ENCODE results near the gene BCAS2.

BCAS2 gene

DNA sequence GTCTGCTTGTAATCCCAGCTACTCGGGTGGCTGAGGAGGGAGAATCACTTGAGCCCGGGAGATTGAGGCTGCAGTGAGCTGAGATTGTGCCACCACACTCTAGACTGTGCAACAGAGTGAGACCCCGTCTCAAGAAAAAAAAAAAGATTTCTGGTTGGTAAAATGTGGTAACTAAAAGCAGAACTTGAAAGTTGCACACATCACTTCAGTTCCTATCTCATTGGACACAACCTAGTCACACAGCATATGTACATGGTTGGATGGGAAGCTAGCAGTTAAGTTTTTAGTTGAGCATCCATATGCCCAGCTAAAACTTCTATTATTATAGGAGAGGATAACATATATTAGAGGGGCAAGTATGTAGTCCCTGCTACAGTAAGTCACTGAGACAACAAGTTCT lies 22.1 kb downstream of the BCAS2 start:
- DNase-seq (ENCODE audit: low read depth, low spot score) = no peak

GRCh38 chr1:114558544-114558943 lies 22.9 kb downstream of the BCAS2 start:
- DNase-seq (ENCODE audit: low read depth, low spot score) = no peak

DNA sequence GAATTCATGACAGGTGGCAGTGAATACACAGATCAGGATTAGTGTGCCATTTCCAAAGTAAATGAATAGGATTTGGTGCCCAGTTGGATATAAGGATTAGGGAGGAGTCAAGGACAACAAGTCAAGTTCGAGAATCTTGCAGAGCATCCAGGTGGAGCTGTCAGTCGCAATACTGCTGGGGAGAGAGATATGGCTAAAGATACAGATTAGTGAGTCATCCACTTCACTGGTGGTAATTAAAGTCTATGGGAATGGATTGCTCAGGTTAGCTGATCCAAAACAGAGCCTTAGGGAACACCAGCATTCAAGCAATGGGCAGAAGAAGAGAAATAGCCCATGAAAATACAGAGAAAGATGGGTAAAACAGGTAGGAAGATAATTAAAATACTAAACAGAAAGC lies 26.8 kb downstream of the BCAS2 start:
- DNase-seq (ENCODE audit: low read depth, low spot score) = no peak

- DNase-seq (ENCODE audit: low read depth, low spot score) = no peak
Measured at GRCh38 chr1:114552106-114552639, 29.2 kb downstream of the BCAS2 start.

- no peak for DNase-seq (ENCODE audit: low read depth, low spot score)
Measured at GRCh38 chr1:114551400-114551799, 30.0 kb downstream of the BCAS2 start.

GRCh38 chr1:114550336-114550735 lies 31.1 kb downstream of the BCAS2 start:
- DNase-seq (ENCODE audit: low read depth, low spot score) = no peak

DNA sequence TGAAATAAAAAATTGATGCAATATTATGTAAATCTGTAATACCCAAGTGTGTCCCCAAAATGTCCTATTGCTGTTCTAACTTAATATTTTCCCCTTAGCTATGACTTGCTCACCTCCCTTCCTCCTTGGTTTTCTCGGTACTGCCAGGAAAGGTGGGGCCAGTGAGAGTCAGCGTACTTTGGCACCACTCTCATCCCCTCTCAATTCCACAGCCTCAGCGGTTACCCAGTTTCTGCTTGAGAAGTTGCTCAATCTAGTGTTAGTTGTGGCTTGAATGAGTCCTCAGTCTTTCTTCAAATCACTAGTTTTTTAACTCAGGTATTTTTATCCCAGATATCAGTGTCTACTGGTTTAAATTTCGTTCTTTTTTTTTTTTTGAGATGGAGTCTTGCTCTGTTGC lies 32.3 kb downstream of the BCAS2 start:
- DNase-seq (ENCODE audit: low read depth, low spot score) = no peak

GRCh38 chr1:114547076-114547475 lies 34.3 kb downstream of the BCAS2 start:
- no peak for DNase-seq (ENCODE audit: low read depth, low spot score)

DNA sequence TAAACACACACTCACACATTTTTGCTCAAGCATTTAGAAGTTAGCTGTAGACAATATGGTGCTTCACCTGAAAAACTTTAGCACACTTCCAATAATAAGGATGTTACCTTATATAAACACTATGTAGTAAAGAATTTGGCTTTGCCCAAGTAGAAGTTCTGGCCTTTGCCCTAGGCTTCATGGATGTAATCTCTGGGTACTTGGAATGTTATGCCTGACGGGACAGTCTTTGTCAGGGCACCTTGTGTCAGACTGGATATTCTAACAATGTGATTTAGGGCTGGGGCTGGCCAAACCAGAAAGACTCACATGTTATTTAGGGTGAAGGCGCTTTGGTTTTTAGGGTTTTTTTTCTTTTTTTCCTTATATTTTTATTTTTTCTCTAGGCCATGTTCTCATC lies 35.6 kb downstream of the BCAS2 start:
- no peak for DNase-seq (ENCODE audit: low read depth, low spot score)

DNA sequence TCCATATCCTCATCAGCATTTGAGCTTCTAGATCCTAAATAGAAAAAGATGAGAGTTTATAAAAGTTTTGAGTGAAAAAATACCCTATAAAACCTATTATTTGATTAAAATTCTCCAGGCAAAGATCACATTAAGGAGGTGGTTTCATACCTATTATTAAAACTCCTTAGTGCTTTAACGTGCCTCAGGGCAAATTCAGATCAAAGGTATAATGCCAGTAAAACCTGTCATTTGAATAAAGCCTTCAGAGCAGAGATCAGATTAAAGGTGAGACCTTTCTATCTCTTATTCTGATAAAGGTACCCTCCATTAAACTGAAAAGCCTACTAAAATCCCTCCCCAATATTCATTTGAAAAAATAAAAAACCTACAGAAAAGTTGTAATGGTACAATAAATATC lies 36.1 kb downstream of the BCAS2 start:
- DNase-seq (ENCODE audit: low read depth, low spot score) = no peak

DNA sequence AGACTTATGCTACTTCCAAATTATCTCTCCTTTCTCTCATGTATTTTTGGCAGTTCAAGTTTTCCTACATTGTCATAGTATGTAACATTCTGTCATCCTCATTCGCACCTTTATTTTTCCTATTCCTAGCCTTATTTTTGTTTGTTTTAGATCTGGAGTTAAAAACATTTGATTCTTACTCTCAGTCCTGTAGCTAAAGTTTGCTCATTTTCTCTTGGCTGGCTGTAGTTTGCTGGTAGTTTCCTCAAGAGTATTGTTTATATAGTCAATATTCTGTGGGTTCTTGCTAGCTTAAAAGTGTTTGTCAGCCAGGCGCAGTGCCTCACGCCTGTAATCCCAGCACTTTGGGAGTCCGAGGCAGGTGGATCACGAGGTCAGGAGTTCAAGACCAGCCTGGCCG lies 40.6 kb downstream of the BCAS2 start:
- DNase-seq (ENCODE audit: low read depth, low spot score) = no peak

GRCh38 chr1:114540272-114540671 lies 41.1 kb downstream of the BCAS2 start:
- DNase-seq (ENCODE audit: low read depth, low spot score) = no peak

DNA sequence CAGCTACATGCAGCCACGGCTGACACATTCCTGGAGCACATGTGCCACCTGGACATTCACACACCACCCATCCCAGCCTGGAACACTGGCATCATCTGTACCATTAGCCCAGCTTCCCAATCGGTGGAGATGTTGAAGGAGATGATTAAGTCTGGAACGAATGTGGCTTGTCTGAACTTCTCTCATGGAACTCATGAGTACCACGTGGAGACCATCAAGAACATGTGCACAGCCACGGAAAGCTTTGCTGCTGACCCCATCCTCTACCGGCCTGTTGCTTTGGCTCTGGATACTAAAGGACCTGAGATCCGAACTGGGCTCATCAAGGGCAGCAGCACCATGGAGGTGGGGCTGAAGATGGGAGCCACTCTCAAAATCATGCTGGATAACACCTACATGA lies 45.4 kb downstream of the BCAS2 start:
- no peak for DNase-seq (ENCODE audit: low read depth, low spot score)

- DNase-seq (ENCODE audit: low read depth, low spot score) = no peak
Measured at GRCh38 chr1:114535401-114535800, 46.0 kb downstream of the BCAS2 start.

GRCh38 chr1:114531094-114531493 lies 50.3 kb downstream of the BCAS2 start:
- no peak for DNase-seq (ENCODE audit: low read depth, low spot score)

- no peak for DNase-seq (ENCODE audit: low read depth, low spot score)
Measured at GRCh38 chr1:114530224-114530623, 51.2 kb downstream of the BCAS2 start.

GRCh38 chr1:114524944-114525343 lies 56.5 kb downstream of the BCAS2 start:
- no peak for DNase-seq (ENCODE audit: low read depth, low spot score)

GRCh38 chr1:114522264-114522575 lies 59.2 kb downstream of the BCAS2 start:
- DNase-seq (ENCODE audit: low read depth, low spot score) = no peak

DNA sequence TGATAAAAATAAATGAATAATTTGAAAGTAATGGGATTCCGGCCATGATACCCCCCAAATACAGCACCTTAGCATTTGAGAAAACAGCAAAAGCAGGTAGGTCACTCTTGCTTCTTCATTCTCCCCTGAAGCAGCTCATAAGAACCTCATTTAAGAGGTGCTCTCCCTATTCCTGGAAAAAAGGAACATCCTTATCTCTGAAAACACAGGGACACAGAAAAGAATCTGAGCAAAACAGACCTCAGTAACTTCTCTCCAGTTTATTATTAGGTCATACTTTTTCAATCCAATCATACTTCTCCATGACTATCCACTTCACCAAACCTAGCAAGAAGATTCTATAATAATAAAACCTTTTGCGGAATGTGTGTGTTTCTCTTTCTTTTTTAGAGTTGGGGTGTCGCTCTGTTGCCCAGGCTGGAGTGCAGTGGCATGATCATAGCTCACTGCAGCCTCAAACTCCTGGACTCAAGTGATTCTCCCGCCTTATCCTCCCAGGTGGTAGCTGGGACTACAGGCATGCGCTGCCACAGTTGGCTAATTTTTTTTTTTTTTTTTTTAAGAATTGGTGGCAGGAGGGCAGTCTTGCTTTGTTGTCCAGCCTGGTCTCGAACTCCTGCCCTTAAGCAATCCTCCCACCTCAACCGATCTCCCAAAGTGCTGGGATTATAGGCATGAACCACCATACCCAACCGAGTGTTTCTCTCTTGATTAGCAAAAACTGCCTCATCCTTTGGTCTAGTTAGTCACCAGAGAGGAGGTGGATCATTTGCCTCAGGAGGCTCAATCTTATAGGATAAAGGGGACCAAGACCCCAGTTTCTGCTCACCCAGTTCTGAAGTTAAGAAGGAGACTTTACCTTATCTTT lies 59.8 kb downstream of the BCAS2 start:
- no peak for DNase-seq (ENCODE audit: low read depth, low spot score)
